Cardiac muscle cell (in vitro differentiated cells and primary cell): ENCODE results near the gene NXPH1. TPM values are rescaled to one million over a fixed set of nuclear protein-coding genes. Genes with fewer than 3 reads are reported as not detected.

Experiments
- DNase-seq, 2 donors: peaks; one replicate each; pipeline versions ENCODE4 v3.0.0 to v3.0.0-alpha.2; 2010 to 2017; ENCODE audit warnings: low read depth in 1 of 2, low spot score in 1 of 2
- H3K27ac ChIP-seq: fragments of 200-600 bp; sonication (generic); 2 replicates; pipeline ENCODE4 v1.5.1; 2016
- H3K27me3 ChIP-seq: fragments of 200-600 bp; sonication (generic); 2 replicates; pipeline ENCODE4 v1.6.0; 2016; ENCODE audit warnings: control low read depth
- H3K36me3 ChIP-seq: fragments of 200-600 bp; sonication (generic); 2 replicates; pipeline ENCODE4 v1.5.1; 2016; ENCODE audit warnings: control low read depth
- H3K4me1 ChIP-seq: fragments of 200-600 bp; sonication (generic); 2 replicates; pipeline ENCODE4 v1.8.1; 2017; ENCODE audit warnings: low read depth, mild to moderate bottlenecking, mixed run types
- H3K4me3 ChIP-seq: fragments of 200-600 bp; sonication (generic); 2 replicates; pipeline ENCODE4 v1.5.1; 2016; ENCODE audit warnings: mild to moderate bottlenecking
- H3K9me3 ChIP-seq: fragments of 200-600 bp; sonication (generic); 2 replicates; pipeline ENCODE4 v1.5.1; 2017; ENCODE audit warnings: low read depth, mild to moderate bottlenecking, control low read depth
- CTCF ChIP-seq: IDR thresholded peaks from 2 replicates; pipeline ENCODE4 v1.5.1; 2012; ENCODE audit warnings: low read depth, mild to moderate bottlenecking, low read length
- polyA plus RNA-seq: library from polyadenylated mRNA; unstranded; fragments of >200 nt; fragmentation: Nextera tagmentation; extraction: Ambion mirVana; gene quantifications from 2 replicates; pipeline ENCODE4 v1.2.1, GENCODE V29; 2016
- total RNA-seq: library from RNA; depleted of rRNA; stranded (reverse); fragments of >200 nt; gene quantifications from 2 replicates; pipeline ENCODE4 v1.2.3, GENCODE V29; 2016

Gene NXPH1
- total and polyA plus RNA-seq, 2 experiments from 2014 or later: 0.95 to 1.7 TPM

DNA sequence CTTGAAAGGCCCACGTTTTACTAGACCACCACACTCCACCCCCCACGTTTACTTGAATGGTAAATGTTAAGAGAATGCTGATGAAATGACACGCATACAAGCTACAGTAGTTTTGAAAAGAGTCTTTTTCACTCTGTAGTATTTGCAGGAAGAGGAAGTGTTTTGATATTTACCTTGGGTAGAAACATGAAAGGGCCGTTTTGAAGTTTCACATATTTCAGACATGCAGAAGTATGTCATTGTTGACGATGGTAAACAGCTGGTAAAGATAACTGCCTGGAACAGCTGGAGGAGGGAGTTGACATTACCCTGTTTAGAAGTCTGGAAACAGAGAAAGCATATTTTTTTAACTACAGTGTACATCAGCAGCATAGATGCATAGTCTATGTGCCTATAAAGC is 160.7 kb downstream of the NXPH1 start:
- H3K4me1 ChIP-seq: no peaks in the 10 kb centered on the region
- H3K27ac ChIP-seq: no peak overlapping the region
- TF ChIP-seq CTCF: no peak
- H3K27me3 ChIP-seq: no peaks in the 10 kb centered on the region
- H3K36me3 ChIP-seq: no peaks in the 10 kb centered on the region
- no peak overlapping the region for H3K4me3 ChIP-seq
- DNase-seq: no peak
- no peaks in the 10 kb centered on the region for H3K9me3 ChIP-seq

- no peaks in the 10 kb centered on the region for H3K4me1 ChIP-seq
- TF ChIP-seq CTCF: no peak
- H3K27ac ChIP-seq: no peak overlapping the region
- H3K4me3 ChIP-seq: no peak overlapping the region
- H3K9me3 ChIP-seq: no peaks in the 10 kb centered on the region
- no peaks in the 10 kb centered on the region for H3K27me3 ChIP-seq
- no peaks in the 10 kb centered on the region for H3K36me3 ChIP-seq
- DNase-seq: no peak
Measured at GRCh38 chr7:8597565-8597964, 164.2 kb downstream of the NXPH1 start.

DNA sequence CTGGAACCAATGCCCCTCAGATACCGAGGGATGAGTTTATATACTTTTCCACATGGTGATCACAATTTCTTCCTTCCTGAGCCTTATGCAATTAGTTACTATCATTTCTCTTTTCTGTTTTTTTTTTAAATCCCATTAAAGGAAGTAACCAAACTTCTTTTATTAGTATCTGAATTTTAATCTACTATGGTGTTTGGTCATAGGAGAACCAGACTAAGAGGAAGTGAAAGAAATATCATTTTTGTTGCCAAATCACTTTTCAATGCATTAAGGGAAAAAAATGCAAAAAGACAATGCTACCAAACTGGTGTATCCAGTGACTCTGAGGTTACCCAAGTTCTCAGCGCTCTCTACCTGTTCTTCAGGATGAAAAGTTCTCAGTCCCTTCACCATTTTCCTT is 167.7 kb downstream of the NXPH1 start:
- no peak for TF ChIP-seq CTCF

DNA sequence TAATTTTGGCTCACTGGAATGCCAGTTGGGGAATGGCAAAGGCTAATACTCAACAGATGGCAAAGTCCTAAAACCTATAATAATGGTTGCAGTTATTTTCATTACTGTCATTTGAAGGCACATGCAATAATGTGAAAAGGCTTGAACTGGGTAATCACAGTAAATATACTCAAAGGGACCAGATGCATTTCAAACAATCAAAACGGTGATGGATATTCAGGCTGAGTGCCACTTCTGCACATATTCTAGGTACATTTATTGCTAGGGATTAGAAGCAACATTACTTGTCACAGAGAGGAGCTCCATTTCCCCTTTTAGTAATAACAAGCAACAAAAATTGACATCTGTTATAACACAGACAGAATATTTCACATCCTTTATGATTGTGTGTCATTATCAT is 171.8 kb downstream of the NXPH1 start:
- H3K27ac ChIP-seq: no peak overlapping the region
- H3K4me3 ChIP-seq: no peak overlapping the region
- no peaks in the 10 kb centered on the region for H3K4me1 ChIP-seq
- no peaks in the 10 kb centered on the region for H3K27me3 ChIP-seq
- no peak for TF ChIP-seq CTCF
- H3K36me3 ChIP-seq: no peaks in the 10 kb centered on the region
- no peaks in the 10 kb centered on the region for H3K9me3 ChIP-seq
- DNase-seq: no peak

More for the DNA sequence above, 167.7 kb downstream of the NXPH1 start:
- Histone ChIP-seq H3K36me3 (no peaks in the 10 kb centered on the region), H3K4me3 (no peak overlapping the region), H3K27me3 (no peaks in the 10 kb centered on the region), H3K9me3 (no peaks in the 10 kb centered on the region), H3K27ac (no peak overlapping the region), H3K4me1 (no peaks in the 10 kb centered on the region)
- no peak for DNase-seq

- TF ChIP-seq CTCF: no peak
- Histone ChIP-seq H3K9me3 (no peaks in the 10 kb centered on the region), H3K4me3 (no peak overlapping the region)
Measured at GRCh38 chr7:8612584-8612983, 179.2 kb downstream of the NXPH1 start.

GRCh38 chr7:8613191-8613590 is 179.8 kb downstream of the NXPH1 start:
- no peaks in the 10 kb centered on the region for H3K27me3 ChIP-seq
- DNase-seq: no peak
- no peak overlapping the region for H3K27ac ChIP-seq
- H3K36me3 ChIP-seq: no peaks in the 10 kb centered on the region
- no peaks in the 10 kb centered on the region for H3K4me1 ChIP-seq
- no peak for TF ChIP-seq CTCF
- no peaks in the 10 kb centered on the region for H3K9me3 ChIP-seq
- H3K4me3 ChIP-seq: no peak overlapping the region

More at GRCh38 chr7:8612584-8612983, 179.2 kb downstream of the NXPH1 start:
- Histone ChIP-seq H3K27ac (no peak overlapping the region), H3K27me3 (no peaks in the 10 kb centered on the region), H3K4me1 (no peaks in the 10 kb centered on the region), H3K36me3 (no peaks in the 10 kb centered on the region)
- DNase-seq: no peak
